ENCODE measurements around the gene SMARCB1. TPM values are rescaled to one million over a fixed set of nuclear protein-coding genes. Genes with fewer than 3 reads are reported as not detected.

The SMARCB1 gene
- total and polyA plus RNA-seq, 7 experiments from 2014 or later: 37.0 to 81.1 (median 49.8) TPM

GRCh38 chr22:23837496-23837859 is 50.7 kb downstream of the SMARCB1 start:
- Histone ChIP-seq H3K27me3 (ENCODE audit: control insufficient read depth in 2 of 2, insufficient read depth in 2 of 2, low read length in 2 of 2) (no peaks in the 10 kb centered on the region), H3K27ac (ENCODE audit: low read depth, low read length) (no peak overlapping the region), H3K9me3 (ENCODE audit: control insufficient read depth in 2 of 3, low read length in 3 of 3) (no peaks in the 10 kb centered on the region), H3K36me3 (ENCODE audit: control insufficient read depth in 2 of 3, insufficient read depth in 3 of 3, low read length in 3 of 3) (peaks cover 0 to 36% (median 0%) of the 10 kb centered on the region in 3 experiments), H3K4me3 (ENCODE audit: low read length) (no peak overlapping the region), H3K4me1 (ENCODE audit: control insufficient read depth in 2 of 2, insufficient read depth in 2 of 2, low read length in 2 of 2) (peaks cover 4 to 5% of the 10 kb centered on the region in 2 donors)
- no peaks in the 10 kb centered on the region for H3K9me3 Mint-ChIP-seq
- ChIA-PET POLR2A (no interaction called here), CTCF (interaction anchor here (0.9 kb wide), 1 partner anchor 20 kb away, joined by 3 read pairs; no protein-coding TSS in a partner anchor)
- peaks cover 0 to 1% (median 0%) of the 10 kb centered on the region in 5 donors for H3K36me3 Mint-ChIP-seq
- H3K27me3 Mint-ChIP-seq: peaks cover 0 to 7% (median 0%) of the 10 kb centered on the region in 5 donors
- H3K27ac Mint-ChIP-seq: peak overlapping the region in 5 of 9 donors; percentile 27 to 84 (median 69)
- peaks cover 12 to 26% (median 20%) of the 10 kb centered on the region in 7 donors for H3K4me1 Mint-ChIP-seq
- ATAC-seq (no peak), DNase-seq (no peak)
- intact Hi-C loops (cut with micrococcal nuclease): no loop called here
- H3K4me3 Mint-ChIP-seq: peak overlapping the region in 9 of 10 donors; percentile 63 to 96 (median 86)

- H3K27ac ChIP-seq (ENCODE audit: low read depth, low read length): peak overlapping the region; percentile 51
- CTCF ChIA-PET: interaction anchor here (0.9 kb wide), 1 partner anchor 19 kb away, joined by 3 read pairs; no protein-coding TSS in a partner anchor
- intact Hi-C loops (cut with micrococcal nuclease): loop anchor here (2.0 kb wide), 2 partner anchors 19 to 69 kb away; partner anchors contain the start of gene SLC2A11 (in 1 of the 2)
These were observed 51.3 kb downstream of the SMARCB1 start for GRCh38 chr22:23837911-23838680.

GRCh38 chr22:23838681-23839468 is 52.1 kb downstream of the SMARCB1 start, which contains the start of gene DERL3:
Gene DERL3, minus strand, starts transcription at chr22:23839006. Its CDS starts 19 bp downstream, at chr22:23838987.
- H3K4me1 ChIP-seq (ENCODE audit: control insufficient read depth in 2 of 2, insufficient read depth in 2 of 2, low read length in 2 of 2): peaks cover 4 to 5% of the 10 kb centered on the region in 2 donors

More at GRCh38 chr22:23837911-23838680, 51.3 kb downstream of the SMARCB1 start:
- Histone ChIP-seq H3K9me3 (ENCODE audit: control insufficient read depth in 2 of 3, low read length in 3 of 3) (no peaks in the 10 kb centered on the region), H3K4me1 (ENCODE audit: control insufficient read depth in 2 of 2, insufficient read depth in 2 of 2, low read length in 2 of 2) (peaks cover 4 to 5% of the 10 kb centered on the region in 2 donors), H3K4me3 (ENCODE audit: low read length) (peak overlapping the region; percentile 39), H3K27me3 (ENCODE audit: control insufficient read depth in 2 of 2, insufficient read depth in 2 of 2, low read length in 2 of 2) (no peaks in the 10 kb centered on the region), H3K36me3 (ENCODE audit: control insufficient read depth in 2 of 3, insufficient read depth in 3 of 3, low read length in 3 of 3) (peaks cover 0 to 30% (median 0%) of the 10 kb centered on the region in 3 experiments)
- no peak for ATAC-seq
- Mint-ChIP-seq H3K9me3 (no peaks in the 10 kb centered on the region), H3K36me3 (peaks cover 0 to 1% (median 0%) of the 10 kb centered on the region in 5 donors), H3K27ac (peak overlapping the region; percentile 20 to 93 (median 84)), H3K27me3 (peaks cover 0 to 7% (median 0%) of the 10 kb centered on the region in 5 donors), H3K4me3 (peak overlapping the region; percentile 81 to 96 (median 91)), H3K4me1 (peaks cover 12 to 26% (median 20%) of the 10 kb centered on the region in 7 donors)
- POLR2A ChIA-PET: interaction anchor here (1.1 kb wide), 1 partner anchor 56 kb away, joined by 3 read pairs; the partner anchor contains the start of gene MIF
- DNase-seq: no peak

GRCh38 chr22:23840026-23840425 is 53.3 kb downstream of the SMARCB1 start:
- peaks cover 0 to 2% (median 0%) of the 10 kb centered on the region in 11 donors for H3K9me3 Mint-ChIP-seq
- Histone ChIP-seq H3K4me1 (ENCODE audit: control insufficient read depth in 2 of 2, insufficient read depth in 2 of 2, low read length in 2 of 2) (peaks cover 4 to 5% of the 10 kb centered on the region in 2 donors), H3K27me3 (ENCODE audit: control insufficient read depth in 2 of 2, insufficient read depth in 2 of 2, low read length in 2 of 2) (no peaks in the 10 kb centered on the region), H3K27ac (ENCODE audit: low read depth, low read length) (no peak overlapping the region), H3K9me3 (ENCODE audit: control insufficient read depth in 2 of 3, low read length in 3 of 3) (no peaks in the 10 kb centered on the region), H3K4me3 (ENCODE audit: low read length) (no peak overlapping the region), H3K36me3 (ENCODE audit: control insufficient read depth in 2 of 3, insufficient read depth in 3 of 3, low read length in 3 of 3) (peaks cover 0 to 12% (median 0%) of the 10 kb centered on the region in 3 experiments)
- intact Hi-C loops (cut with micrococcal nuclease): no loop called here
- peaks cover 0 to 7% (median 0%) of the 10 kb centered on the region in 5 donors for H3K27me3 Mint-ChIP-seq
- H3K27ac Mint-ChIP-seq: peak overlapping the region in 4 of 9 donors; percentile 21 to 77 (median 66)
- DNase-seq (no peak), ATAC-seq (no peak)
- H3K36me3 Mint-ChIP-seq: peaks cover 0 to 1% (median 0%) of the 10 kb centered on the region in 5 donors
- H3K4me1 Mint-ChIP-seq: peaks cover 12 to 26% (median 20%) of the 10 kb centered on the region in 7 donors
- ChIA-PET CTCF (no interaction called here), POLR2A (no interaction called here)
- peak overlapping the region; percentile 12 to 96 (median 64) for H3K4me3 Mint-ChIP-seq

More at GRCh38 chr22:23838681-23839468, 52.1 kb downstream of the SMARCB1 start, which contains the start of gene DERL3:
- Histone ChIP-seq H3K4me3 (ENCODE audit: low read length) (peak within 1 kb of the TSS; percentile 70), H3K36me3 (ENCODE audit: control insufficient read depth in 2 of 3, insufficient read depth in 3 of 3, low read length in 3 of 3) (peaks cover 0 to 22% (median 0%) of the 10 kb centered on the region in 3 experiments), H3K9me3 (ENCODE audit: control insufficient read depth in 2 of 3, low read length in 3 of 3) (no peaks in the 10 kb centered on the region), H3K27ac (ENCODE audit: low read depth, low read length) (peak within 1 kb of the TSS; percentile 51), H3K27me3 (ENCODE audit: control insufficient read depth in 2 of 2, insufficient read depth in 2 of 2, low read length in 2 of 2) (no peaks in the 10 kb centered on the region)
- ATAC-seq (peak; percentile 94), DNase-seq (peak; percentile 80 to 97 (median 92))
- H3K27me3 Mint-ChIP-seq: peaks cover 0 to 7% (median 0%) of the 10 kb centered on the region in 5 donors
- H3K4me1 Mint-ChIP-seq: peaks cover 12 to 26% (median 20%) of the 10 kb centered on the region in 7 donors
- POLR2A ChIA-PET: interaction anchor here (1.1 kb wide), 1 partner anchor 55 kb away, joined by 3 read pairs; the partner anchor contains the start of gene MIF
- H3K4me3 Mint-ChIP-seq: peak within 1 kb of the TSS; percentile 81 to 96 (median 93)
- H3K36me3 Mint-ChIP-seq: peaks cover 0 to 1% (median 0%) of the 10 kb centered on the region in 5 donors
- H3K27ac Mint-ChIP-seq: peak within 1 kb of the TSS; percentile 43 to 97 (median 87)
- CTCF ChIA-PET: interaction anchor here (0.6 kb wide), 1 partner anchor 26 kb away, joined by 3 read pairs; no protein-coding TSS in a partner anchor
- intact Hi-C loops (cut with micrococcal nuclease): loop anchor here (1.0 to 2.0 kb wide), 10 partner anchors 18 to 716 kb away; partner anchors contain the start of genes MIF (in 2 of the 2), GUCD1 (in 1 of the 2), SLC2A11 (in 1 of the 2) and SNRPD3 (in 1 of the 2)
- H3K9me3 Mint-ChIP-seq: no peaks in the 10 kb centered on the region

- intact Hi-C loops (cut with micrococcal nuclease): no loop called here
- H3K27ac Mint-ChIP-seq: peak overlapping the region in 2 of 9 donors; percentile 6 to 11
These were observed 54.5 kb downstream of the SMARCB1 start for GRCh38 chr22:23841292-23841691.

More at GRCh38 chr22:23841292-23841691, 54.5 kb downstream of the SMARCB1 start:
- peaks cover 0 to 1% (median 0%) of the 10 kb centered on the region in 5 donors for H3K36me3 Mint-ChIP-seq
- ATAC-seq: no peak
- peaks cover 12 to 26% (median 20%) of the 10 kb centered on the region in 7 donors for H3K4me1 Mint-ChIP-seq
- peaks cover 0 to 2% (median 0%) of the 10 kb centered on the region in 11 donors for H3K9me3 Mint-ChIP-seq
- peaks cover 0 to 7% (median 0%) of the 10 kb centered on the region in 5 donors for H3K27me3 Mint-ChIP-seq
- no peak overlapping the region for H3K4me3 Mint-ChIP-seq
- DNase-seq: no peak
- Histone ChIP-seq H3K4me1 (ENCODE audit: control insufficient read depth in 2 of 2, insufficient read depth in 2 of 2, low read length in 2 of 2) (peaks cover 4 to 5% of the 10 kb centered on the region in 2 donors), H3K4me3 (ENCODE audit: low read length) (no peak overlapping the region), H3K27me3 (ENCODE audit: control insufficient read depth in 2 of 2, insufficient read depth in 2 of 2, low read length in 2 of 2) (no peaks in the 10 kb centered on the region), H3K9me3 (ENCODE audit: control insufficient read depth in 2 of 3, low read length in 3 of 3) (no peaks in the 10 kb centered on the region), H3K27ac (ENCODE audit: low read depth, low read length) (no peak overlapping the region), H3K36me3 (ENCODE audit: control insufficient read depth in 2 of 3, insufficient read depth in 3 of 3, low read length in 3 of 3) (no peaks in the 10 kb centered on the region)
- CTCF ChIA-PET: no interaction called here
- POLR2A ChIA-PET: no interaction called here

Measured in naive thymus-derived CD4-positive, alpha-beta T cell (primary cell).